Superior temporal gyrus (tissue), 1 donor: ENCODE results near the gene ARGLU1.
A peak's percentile ranks its signal among the peaks of the same experiment; 100 is the strongest.
"Not testable (repeated sequence)": the region's sequence is repeated elsewhere in the genome, so short reads cannot be mapped to it uniquely, and the experiment has no call there.

Experiments used
- DNase-seq: peaks from one replicate; pipeline ENCODE4 v3.0.0-alpha.2; 2016; ENCODE audit errors: extremely low spot score

The ARGLU1 gene

GRCh38 chr13:106567474-106568298, at the start of gene ARGLU1:
Gene ARGLU1, minus strand, starts transcription at chr13:106568137. Its CDS starts 218 bp downstream, at chr13:106567919.
- DNase-seq = peak; percentile 97

- no peak for DNase-seq
Measured at GRCh38 chr13:106617561-106617960, 49.6 kb upstream of the ARGLU1 start.

GRCh38 chr13:106616729-106617128, 48.8 kb upstream of the ARGLU1 start:
- DNase-seq = no peak

- DNase-seq = no peak
Measured at GRCh38 chr13:106614874-106615273, 46.9 kb upstream of the ARGLU1 start.

GRCh38 chr13:106612688-106613087, 44.8 kb upstream of the ARGLU1 start:
- DNase-seq = no peak

GRCh38 chr13:106610486-106610885, 42.5 kb upstream of the ARGLU1 start:
- DNase-seq = no peak

- no peak for DNase-seq
Measured at GRCh38 chr13:106609116-106609515, 41.2 kb upstream of the ARGLU1 start.

GRCh38 chr13:106603546-106603945, 35.6 kb upstream of the ARGLU1 start:
- no peak for DNase-seq

- DNase-seq = no peak
Measured at GRCh38 chr13:106602178-106602577, 34.2 kb upstream of the ARGLU1 start.

GRCh38 chr13:106601489-106601888, 33.6 kb upstream of the ARGLU1 start:
- DNase-seq = no peak

GRCh38 chr13:106600798-106601135, 32.8 kb upstream of the ARGLU1 start:
- DNase-seq = not testable (repeated sequence)

- DNase-seq = no peak
Measured at GRCh38 chr13:106599875-106600797, 32.2 kb upstream of the ARGLU1 start.

- DNase-seq = no peak
Measured at GRCh38 chr13:106597749-106598395, 29.9 kb upstream of the ARGLU1 start.

GRCh38 chr13:106597186-106597585, 29.2 kb upstream of the ARGLU1 start:
- no peak for DNase-seq

- peak; percentile 53 for DNase-seq
Measured at GRCh38 chr13:106596275-106596937, 28.5 kb upstream of the ARGLU1 start.

GRCh38 chr13:106595625-106596024, 27.7 kb upstream of the ARGLU1 start:
- DNase-seq = no peak

GRCh38 chr13:106594980-106595379, 27.0 kb upstream of the ARGLU1 start:
- peak; percentile 55 for DNase-seq

- no peak for DNase-seq
Measured at GRCh38 chr13:106593132-106593531, 25.2 kb upstream of the ARGLU1 start.

- DNase-seq = no peak
Measured at GRCh38 chr13:106591299-106591698, 23.4 kb upstream of the ARGLU1 start.

- DNase-seq = no peak
Measured at GRCh38 chr13:106589716-106590115, 21.8 kb upstream of the ARGLU1 start.

- no peak for DNase-seq
Measured at GRCh38 chr13:106588367-106588766, 20.4 kb upstream of the ARGLU1 start.

GRCh38 chr13:106587787-106588186, 19.9 kb upstream of the ARGLU1 start:
- no peak for DNase-seq
